Measurements from ENCODE around the gene RASA3.

Gene RASA3

GRCh38 chr13:114035186-114035582 lies 97.2 kb downstream of the RASA3 start:
- DNase-seq (ENCODE audit: low spot score), result no peak

GRCh38 chr13:114034481-114034891 lies 97.9 kb downstream of the RASA3 start:
- no peak for DNase-seq (ENCODE audit: low spot score)

- DNase-seq (ENCODE audit: low spot score), result no peak
Measured at GRCh38 chr13:114033541-114034315, 98.7 kb downstream of the RASA3 start.

GRCh38 chr13:114032126-114032799 lies 100.2 kb downstream of the RASA3 start:
- no peak for DNase-seq (ENCODE audit: low spot score)

- no peak for DNase-seq (ENCODE audit: low spot score)
Measured at GRCh38 chr13:114031631-114032030, 100.8 kb downstream of the RASA3 start.

GRCh38 chr13:114030666-114031610 lies 101.5 kb downstream of the RASA3 start:
- no peak for DNase-seq (ENCODE audit: low spot score)

GRCh38 chr13:114029866-114030625 lies 102.4 kb downstream of the RASA3 start:
- no peak for DNase-seq (ENCODE audit: low spot score)

- no peak for DNase-seq (ENCODE audit: low spot score)
Measured at GRCh38 chr13:114027826-114028225, 104.6 kb downstream of the RASA3 start.

- DNase-seq (ENCODE audit: low spot score), result no peak
Measured at GRCh38 chr13:114027046-114027715, 105.2 kb downstream of the RASA3 start.

- no peak for DNase-seq (ENCODE audit: low spot score)
Measured at GRCh38 chr13:114026481-114026880, 105.9 kb downstream of the RASA3 start.

- DNase-seq (ENCODE audit: low spot score), result no peak
Measured at GRCh38 chr13:114025714-114026431, 106.5 kb downstream of the RASA3 start.

- no peak for DNase-seq (ENCODE audit: low spot score)
Measured at GRCh38 chr13:114025405-114025713, 107.1 kb downstream of the RASA3 start.

- no peak for DNase-seq (ENCODE audit: low spot score)
Measured at GRCh38 chr13:114024603-114025404, 107.6 kb downstream of the RASA3 start.

- no peak for DNase-seq (ENCODE audit: low spot score)
Measured at GRCh38 chr13:114023716-114024602, 108.5 kb downstream of the RASA3 start.

GRCh38 chr13:114022876-114023275 lies 109.5 kb downstream of the RASA3 start:
- no peak for DNase-seq (ENCODE audit: low spot score)

- no peak for DNase-seq (ENCODE audit: low spot score)
Measured at GRCh38 chr13:114022309-114022669, 110.1 kb downstream of the RASA3 start.

GRCh38 chr13:114021464-114022308 lies 110.7 kb downstream of the RASA3 start:
- no peak for DNase-seq (ENCODE audit: low spot score)
